Mucosa of rectum (tissue), 2 donors: ENCODE results near the gene LGALS3BP.

Source experiments
- H3K27ac ChIP-seq, 2 donors: one replicate each; pipeline ENCODE4 v1.7.0; 2013; ENCODE audit warnings: inconsistent platforms in 2 of 2, low read depth in 2 of 2, low read length in 2 of 2
- H3K27me3 ChIP-seq, 2 donors: one replicate each; pipeline ENCODE4 v1.7.0; 2013; ENCODE audit warnings: low read length in 2 of 2; ENCODE audit not compliant: control insufficient read depth in 2 of 2, insufficient read depth in 2 of 2
- H3K36me3 ChIP-seq, 2 donors: one replicate each; pipeline ENCODE4 v1.7.0; 2013; ENCODE audit warnings: low read length in 2 of 2; ENCODE audit not compliant: control insufficient read depth in 2 of 2, insufficient read depth in 2 of 2
- H3K4me1 ChIP-seq, 2 donors: one replicate each; pipeline ENCODE4 v1.7.0; 2013; ENCODE audit warnings: low read length in 2 of 2, mild to moderate bottlenecking in 1 of 2; ENCODE audit not compliant: control insufficient read depth in 2 of 2, insufficient read depth in 2 of 2
- H3K4me3 ChIP-seq, 2 donors: one replicate each; pipeline ENCODE4 v1.7.0; 2013; ENCODE audit warnings: low read length in 2 of 2
- H3K9ac ChIP-seq, 2 donors: one replicate each; pipeline ENCODE4 v1.7.0; 2013; ENCODE audit warnings: low read length in 2 of 2, low read depth in 1 of 2, mild to moderate bottlenecking in 1 of 2
- H3K9me3 ChIP-seq, 2 donors: one replicate each; pipeline ENCODE4 v1.7.0; 2013; ENCODE audit warnings: low read length in 2 of 2; ENCODE audit not compliant: control insufficient read depth in 2 of 2
- donor health status: healthy.
- donor health status: Normal muscosa, but diverticular disease.

Gene LGALS3BP

GRCh38 chr17:78981010-78981888, 1.5 kb upstream of the LGALS3BP start:
- no peak overlapping the region for H3K27ac ChIP-seq
- no peak overlapping the region for H3K9ac ChIP-seq
- H3K4me3 ChIP-seq, result no peak overlapping the region
- H3K36me3 ChIP-seq, result peaks cover 0 to 5% of the 10 kb centered on the region in 2 donors
- H3K4me1 ChIP-seq, result peaks cover 34 to 37% of the 10 kb centered on the region in 2 donors
- H3K9me3 ChIP-seq, result no peaks in the 10 kb centered on the region
- no peaks in the 10 kb centered on the region for H3K27me3 ChIP-seq

- peak overlapping the region in 1 of 2 donors; percentile 73 for H3K9ac ChIP-seq
- peak overlapping the region; percentile 88 to 89 for H3K27ac ChIP-seq
- peaks cover 37 to 42% of the 10 kb centered on the region in 2 donors for H3K4me1 ChIP-seq
Measured at GRCh38 chr17:78980624-78980972, 875 bp upstream of the LGALS3BP start.

GRCh38 chr17:78977997-78978973, 1.4 kb downstream of the LGALS3BP start:
- Histone ChIP-seq H3K27me3 (no peaks in the 10 kb centered on the region), H3K4me1 (peaks cover 42% of the 10 kb centered on the region in 2 donors), H3K36me3 (peaks cover 5 to 8% of the 10 kb centered on the region in 2 donors), H3K27ac (peak overlapping the region; percentile 27 to 35), H3K4me3 (peak overlapping the region; percentile 70 to 78), H3K9ac (peak overlapping the region; percentile 41 to 57), H3K9me3 (no peaks in the 10 kb centered on the region)

More at GRCh38 chr17:78980624-78980972, 875 bp upstream of the LGALS3BP start:
- Histone ChIP-seq H3K4me3 (no peak overlapping the region), H3K36me3 (peaks cover 0 to 5% of the 10 kb centered on the region in 2 donors), H3K9me3 (no peaks in the 10 kb centered on the region), H3K27me3 (no peaks in the 10 kb centered on the region)

- Histone ChIP-seq H3K36me3 (peaks cover 5 to 12% of the 10 kb centered on the region in 2 donors), H3K27ac (peak overlapping the region in 1 of 2 donors; percentile 35), H3K27me3 (no peaks in the 10 kb centered on the region), H3K9ac (peak overlapping the region; percentile 29 to 41), H3K4me3 (peak overlapping the region; percentile 70 to 78), H3K9me3 (no peaks in the 10 kb centered on the region), H3K4me1 (peaks cover 42% of the 10 kb centered on the region in 2 donors)
Measured at GRCh38 chr17:78977681-78977943, 2.1 kb downstream of the LGALS3BP start.

- Histone ChIP-seq H3K4me1 (peaks cover 42% of the 10 kb centered on the region in 2 donors), H3K9ac (peak overlapping the region; percentile 29 to 41), H3K27ac (peak overlapping the region; percentile 0 to 35), H3K36me3 (peaks cover 5 to 15% of the 10 kb centered on the region in 2 donors), H3K4me3 (peak overlapping the region in 1 of 2 donors; percentile 78), H3K9me3 (no peaks in the 10 kb centered on the region), H3K27me3 (no peaks in the 10 kb centered on the region)
Measured at GRCh38 chr17:78976907-78977680, 2.6 kb downstream of the LGALS3BP start.

DNA sequence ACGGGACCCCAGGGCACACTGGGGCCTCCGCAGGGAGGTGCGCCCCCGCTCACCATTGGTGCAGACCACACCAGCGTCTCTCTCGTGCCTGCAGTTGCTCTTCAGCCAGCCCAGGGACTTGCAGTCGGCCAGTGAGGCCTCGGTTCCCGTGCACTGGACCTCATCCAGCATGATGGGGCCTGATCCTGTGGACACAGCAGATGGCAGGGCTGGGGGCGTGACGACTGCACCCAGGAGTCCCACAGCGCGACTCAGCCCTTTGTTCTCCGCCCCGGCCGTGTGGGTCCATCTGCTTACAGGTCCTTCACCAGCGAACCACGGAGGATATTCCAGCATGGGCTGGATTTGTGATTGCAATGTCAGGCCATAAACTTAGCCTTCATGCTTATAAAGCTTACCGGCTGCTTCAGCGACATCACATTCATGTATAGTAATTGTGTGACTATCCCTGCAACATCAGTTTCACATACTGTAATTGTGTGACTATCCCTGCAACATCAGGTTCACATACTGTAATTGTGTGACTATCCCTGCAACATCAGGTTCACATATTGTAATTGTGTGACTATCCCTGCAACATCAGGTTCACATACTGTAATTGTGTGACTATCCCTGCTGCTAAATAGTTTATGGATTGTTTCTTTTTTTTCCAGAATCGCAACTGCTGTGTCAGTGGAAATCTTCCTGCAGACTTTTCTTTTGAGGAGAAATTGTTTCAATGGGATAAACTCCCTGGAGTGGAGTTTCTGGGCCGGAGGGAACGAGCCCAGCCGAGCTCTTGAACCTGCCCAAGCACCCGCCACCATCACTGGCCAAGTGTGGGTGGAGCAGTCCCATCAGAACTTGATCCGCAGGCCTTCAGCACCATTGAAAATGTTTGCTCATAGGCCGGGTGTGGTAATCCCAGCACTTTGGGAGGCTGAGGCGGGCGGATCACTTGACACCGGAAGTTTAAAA, 4.8 kb downstream of the LGALS3BP start:
- H3K4me3 ChIP-seq, result no peak overlapping the region
- peaks cover 7 to 21% of the 10 kb centered on the region in 2 donors for H3K36me3 ChIP-seq
- H3K4me1 ChIP-seq, result peaks cover 45 to 51% of the 10 kb centered on the region in 2 donors
- no peaks in the 10 kb centered on the region for H3K9me3 ChIP-seq
- H3K27ac ChIP-seq, result peak overlapping the region; percentile 66 to 70
- H3K27me3 ChIP-seq, result no peaks in the 10 kb centered on the region
- H3K9ac ChIP-seq, result no peak overlapping the region

GRCh38 chr17:78973792-78974520, 5.8 kb downstream of the LGALS3BP start:
- no peak overlapping the region for H3K27ac ChIP-seq
- no peaks in the 10 kb centered on the region for H3K9me3 ChIP-seq
- no peaks in the 10 kb centered on the region for H3K27me3 ChIP-seq
- H3K36me3 ChIP-seq, result peaks cover 12 to 26% of the 10 kb centered on the region in 2 donors
- H3K4me3 ChIP-seq, result no peak overlapping the region
- peaks cover 39 to 49% of the 10 kb centered on the region in 2 donors for H3K4me1 ChIP-seq
- H3K9ac ChIP-seq, result no peak overlapping the region

- no peaks in the 10 kb centered on the region for H3K9me3 ChIP-seq
- peaks cover 35 to 44% of the 10 kb centered on the region in 2 donors for H3K4me1 ChIP-seq
Measured at GRCh38 chr17:78973196-78973595, 6.5 kb downstream of the LGALS3BP start.

More at GRCh38 chr17:78973196-78973595, 6.5 kb downstream of the LGALS3BP start:
- Histone ChIP-seq H3K27me3 (no peaks in the 10 kb centered on the region), H3K27ac (no peak overlapping the region), H3K36me3 (peaks cover 18 to 31% of the 10 kb centered on the region in 2 donors), H3K4me3 (no peak overlapping the region), H3K9ac (no peak overlapping the region)
